CD4-positive, alpha-beta T cell (primary cell): ENCODE data around the gene ZNF513. TPM values are rescaled to one million over a fixed set of nuclear protein-coding genes. Genes with fewer than 3 reads are reported as not detected.
A peak's percentile ranks its signal among the peaks of the same experiment; 100 is the strongest.

ENCODE experiments used
- ATAC-seq: fragments of 200-7000 bp; cut with Tn5 transposase; one replicate; pipeline ENCODE4 v1.10.0; 2022; ENCODE audit warnings: mild to moderate bottlenecking; ENCODE audit not compliant: poor library complexity
- CTCF ChIA-PET: fragments of 350-600 bp; sonication (Branson Sonifier 250); formaldehyde crosslinking; loops from one replicate; lab custom pipeline; 2021; ENCODE audit warnings: antibody characterized with exemption, inconsistent platforms; lab: Charles Lee
- POLR2A ChIA-PET: fragments of 350-600 bp; sonication (Branson Sonifier 250); formaldehyde crosslinking; loops from one replicate; lab custom pipeline; 2021; ENCODE audit warnings: antibody characterized with exemption, inconsistent platforms; lab: Charles Lee
- DNase-seq, 14 experiments: peaks; one replicate each; pipeline ENCODE4 v3.0.0-alpha.2; 2013 to 2020; ENCODE audit warnings: mixed read lengths in 2 of 14
- H3K27ac ChIP-seq, 2 donors: one replicate each; pipeline versions ENCODE4 v1.5.1 to v1.7.0; 2013; ENCODE audit warnings: low read length in 2 of 2, low read depth in 1 of 2, mild to moderate bottlenecking in 1 of 2
- H3K27me3 ChIP-seq, 2 experiments: 1 replicate in 1 of 2; 2 replicates in 1 of 2; pipeline versions ENCODE4 v1.6.1 to v1.7.0; 2013; ENCODE audit warnings: low read length in 2 of 2, control low read depth in 1 of 2, mild to moderate bottlenecking in 1 of 2, moderate library complexity in 1 of 2; ENCODE audit not compliant: insufficient read depth in 2 of 2, control insufficient read depth in 1 of 2
- H3K36me3 ChIP-seq: one replicate; pipeline ENCODE4 v1.6.1; 2013; ENCODE audit warnings: low read length, control low read depth; ENCODE audit not compliant: insufficient read depth
- H3K4me1 ChIP-seq: one replicate; pipeline ENCODE4 v1.6.1; 2013; ENCODE audit warnings: low read length, control low read depth; ENCODE audit not compliant: insufficient read depth
- H3K4me3 ChIP-seq: one replicate; pipeline ENCODE4 v1.5.1; 2013; ENCODE audit warnings: mild to moderate bottlenecking, low read length, moderate library complexity
- H3K9me3 ChIP-seq, 2 experiments: 1 replicate in 1 of 2; 2 replicates in 1 of 2; pipeline versions ENCODE4 v1.6.1 to v1.7.0; 2013; ENCODE audit warnings: low read length in 2 of 2, mild to moderate bottlenecking in 2 of 2, control low read depth in 1 of 2, moderate library complexity in 1 of 2; ENCODE audit not compliant: control insufficient read depth in 1 of 2, insufficient read depth in 1 of 2
- H3K27ac Mint-ChIP-seq: one replicate; pipeline ENCODE4 v1.8.0; 2020; ENCODE audit warnings: mixed read lengths
- H3K27me3 Mint-ChIP-seq: one replicate; pipeline ENCODE4 v1.8.0; 2021; ENCODE audit warnings: mixed read lengths
- H3K36me3 Mint-ChIP-seq: one replicate; pipeline ENCODE4 v1.8.0; 2021; ENCODE audit warnings: low read depth, mixed read lengths
- H3K4me1 Mint-ChIP-seq: one replicate; pipeline ENCODE4 v1.8.0; 2021; ENCODE audit warnings: low read depth, mixed read lengths
- H3K4me3 Mint-ChIP-seq: one replicate; pipeline ENCODE4 v1.8.0; 2020; ENCODE audit warnings: mild to moderate bottlenecking, mixed read lengths
- H3K9me3 Mint-ChIP-seq: one replicate; pipeline ENCODE4 v1.8.0; 2020; ENCODE audit warnings: mixed read lengths
- intact Hi-C, 2 experiments: fragments of 100-400 bp; cut with DNase I in 1 of 2; cut with micrococcal nuclease in 1 of 2; formaldehyde crosslinking; loops; one replicate each; pipeline versions ENCODE4 v1.15.1 to v1.9.0; 2023 to 2025; cut with DNase I, micrococcal nuclease
- total RNA-seq, 174 experiments: library from RNA in 2 of 174; stranded (reverse) in 2 of 174; gene quantifications; one replicate each; pipeline ENCODE4 v1.2.3 and lab custom pipeline; 2021 to 2026
- TF ChIP-seq, protein P1 (sequence below): fragments of 200-600 bp; IDR thresholded peaks from one replicate; pipeline ENCODE4 v1.8.0; 2022; ENCODE audit warnings: antibody characterized with exemption, mild to moderate bottlenecking

Gene ZNF513
- total RNA-seq, 2 experiments from 2014 or later: 22.8 to 22.9 TPM

DNA sequence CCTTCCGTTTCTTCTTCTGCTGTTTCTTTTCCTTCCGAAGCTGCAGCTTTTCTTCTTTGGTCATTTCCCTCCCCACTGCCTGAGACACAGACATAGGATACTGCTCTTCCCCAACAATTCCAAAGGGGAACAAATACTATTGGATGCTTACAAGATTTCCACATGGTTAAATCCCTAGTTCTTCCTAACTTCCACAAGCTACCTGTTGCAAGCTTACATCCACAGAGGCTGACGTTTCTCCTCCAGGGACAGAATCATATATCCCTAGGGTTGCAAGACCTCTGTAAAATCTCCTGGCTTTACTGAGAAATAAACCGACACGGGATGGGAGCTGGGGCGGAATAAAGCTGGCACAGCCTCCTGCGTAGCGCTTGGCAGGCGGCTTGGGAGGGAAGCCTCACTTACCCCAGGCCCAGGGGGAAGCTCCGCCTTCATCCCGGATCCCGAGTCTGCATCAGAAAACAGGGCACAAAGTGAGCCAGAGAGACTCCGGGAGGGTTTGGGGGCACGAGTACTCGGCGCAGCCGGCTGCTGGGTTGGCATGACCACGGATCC is 11.0 kb downstream of the ZNF513 start:
- no peak for ATAC-seq
- Mint-ChIP-seq H3K9me3 (no peaks in the 10 kb centered on the region), H3K4me3 (peak overlapping the region; percentile 96), H3K36me3 (peaks cover 77% of the 10 kb centered on the region), H3K4me1 (peaks cover 42% of the 10 kb centered on the region), H3K27me3 (no peaks in the 10 kb centered on the region), H3K27ac (peak overlapping the region; percentile 83)
- DNase-seq: no peak
- H3K4me1 ChIP-seq: peaks cover 46% of the 10 kb centered on the region
- ChIA-PET POLR2A (interaction anchor here (0.9 to 5.9 kb wide), 6 partner anchors 11 to 59 kb away, joined by 4 to 45 read pairs (median 8); partner anchors contain the start of genes GTF3C2, MPV17, NRBP1 and PPM1G), CTCF (interaction anchor here (0.9 to 1.5 kb wide), 10 partner anchors 11 to 119 kb away, joined by 3 to 8 read pairs (median 4); partner anchors contain the start of genes NRBP1, PPM1G and ZNF513)
- intact Hi-C loops: loop anchor here (1.0 to 10.0 kb wide), 10 partner anchors 11 to 282 kb away; partner anchors contain the start of genes GTF3C2 (in 2 of the 2), IFT172 (in 2 of the 2), PPM1G (in 2 of the 2) and ATRAID (in 1 of the 2)
- H3K27ac ChIP-seq: peak overlapping the region; percentile 72 to 80
- peaks cover 58% of the 10 kb centered on the region for H3K36me3 ChIP-seq
- H3K27me3 ChIP-seq: no peaks in the 10 kb centered on the region
- H3K4me3 ChIP-seq: peak overlapping the region; percentile 71
- H3K9me3 ChIP-seq: no peaks in the 10 kb centered on the region
- TF ChIP-seq, protein P1, sequence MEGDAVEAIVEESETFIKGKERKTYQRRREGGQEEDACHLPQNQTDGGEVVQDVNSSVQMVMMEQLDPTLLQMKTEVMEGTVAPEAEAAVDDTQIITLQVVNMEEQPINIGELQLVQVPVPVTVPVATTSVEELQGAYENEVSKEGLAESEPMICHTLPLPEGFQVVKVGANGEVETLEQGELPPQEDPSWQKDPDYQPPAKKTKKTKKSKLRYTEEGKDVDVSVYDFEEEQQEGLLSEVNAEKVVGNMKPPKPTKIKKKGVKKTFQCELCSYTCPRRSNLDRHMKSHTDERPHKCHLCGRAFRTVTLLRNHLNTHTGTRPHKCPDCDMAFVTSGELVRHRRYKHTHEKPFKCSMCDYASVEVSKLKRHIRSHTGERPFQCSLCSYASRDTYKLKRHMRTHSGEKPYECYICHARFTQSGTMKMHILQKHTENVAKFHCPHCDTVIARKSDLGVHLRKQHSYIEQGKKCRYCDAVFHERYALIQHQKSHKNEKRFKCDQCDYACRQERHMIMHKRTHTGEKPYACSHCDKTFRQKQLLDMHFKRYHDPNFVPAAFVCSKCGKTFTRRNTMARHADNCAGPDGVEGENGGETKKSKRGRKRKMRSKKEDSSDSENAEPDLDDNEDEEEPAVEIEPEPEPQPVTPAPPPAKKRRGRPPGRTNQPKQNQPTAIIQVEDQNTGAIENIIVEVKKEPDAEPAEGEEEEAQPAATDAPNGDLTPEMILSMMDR: no peak

DNA sequence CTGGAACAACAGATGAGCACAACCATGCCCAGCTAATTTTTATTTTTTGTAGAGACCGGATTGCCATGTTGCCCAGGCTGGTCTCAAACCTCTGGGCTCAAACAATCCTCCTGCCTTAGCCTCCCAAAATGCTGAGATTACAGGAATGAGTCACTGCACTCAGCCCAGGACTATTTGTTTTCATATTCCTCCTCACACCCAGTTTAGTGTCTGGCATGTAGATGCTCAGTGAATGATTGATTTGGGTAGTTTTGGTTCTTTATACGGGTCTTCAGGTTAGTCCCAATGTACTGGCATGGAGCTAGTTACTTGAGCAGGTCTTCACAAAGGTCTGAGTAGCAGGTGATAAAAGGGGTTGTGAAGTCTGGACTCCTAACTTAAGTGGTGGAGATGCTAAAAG is 16.6 kb downstream of the ZNF513 start:
- Mint-ChIP-seq H3K9me3 (no peaks in the 10 kb centered on the region), H3K4me1 (peaks cover 8% of the 10 kb centered on the region), H3K27me3 (no peaks in the 10 kb centered on the region), H3K27ac (no peak overlapping the region), H3K4me3 (peak overlapping the region; percentile 15), H3K36me3 (peaks cover 46% of the 10 kb centered on the region)
- intact Hi-C loops: loop anchor here in 1 of 2 experiments (10.0 kb wide), 1 partner anchor 261 kb away; the partner anchor contains the start of genes CCDC121 and GPN1
- no peak overlapping the region for H3K27ac ChIP-seq
- no peaks in the 10 kb centered on the region for H3K27me3 ChIP-seq
- ChIA-PET POLR2A (interaction anchor here (0.6 to 1.7 kb wide), 3 partner anchors 8 to 15 kb away, joined by 3 to 4 read pairs (median 3); partner anchors contain the start of gene GTF3C2), CTCF (no interaction called here)
- H3K36me3 ChIP-seq: peaks cover 47% of the 10 kb centered on the region
- no peak overlapping the region for H3K4me3 ChIP-seq
- DNase-seq (no peak), ATAC-seq (no peak)
- peaks cover 7% of the 10 kb centered on the region for H3K4me1 ChIP-seq
- TF ChIP-seq, protein P1: no peak
- no peaks in the 10 kb centered on the region for H3K9me3 ChIP-seq

DNA sequence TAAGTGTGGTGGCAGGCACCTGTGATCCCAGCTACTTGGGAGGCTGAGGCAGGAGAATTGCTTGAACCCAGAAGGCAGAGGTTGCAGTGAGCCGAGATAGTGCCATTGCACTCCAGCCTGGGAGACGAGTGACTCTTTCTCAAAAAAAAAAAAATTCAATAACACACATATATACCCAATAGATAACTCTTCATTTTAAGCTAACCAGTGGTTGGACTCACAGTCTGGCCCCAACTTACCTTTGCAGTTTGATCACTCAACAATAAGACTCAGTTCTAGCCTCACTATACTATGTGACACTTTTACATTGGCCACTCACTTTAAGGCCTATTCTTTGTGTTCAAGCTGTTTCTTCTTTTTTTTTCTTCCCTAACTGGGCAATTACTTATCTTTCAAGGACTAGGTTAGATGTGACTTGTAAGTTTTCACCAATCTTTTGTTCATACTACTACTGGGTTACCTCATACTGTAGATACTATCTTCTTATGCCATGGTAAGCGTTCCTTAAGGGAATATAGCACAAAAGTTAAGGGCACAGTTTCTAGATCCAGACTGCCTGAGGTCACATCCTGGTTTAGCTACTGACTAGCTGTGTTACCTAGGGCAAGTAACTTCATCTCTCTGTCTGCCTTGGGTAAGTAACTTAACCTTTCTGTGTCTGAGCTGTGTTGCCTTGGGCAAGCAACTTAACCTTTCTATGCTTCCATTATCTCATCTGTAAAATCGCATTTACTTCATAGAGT is 17.7 kb downstream of the ZNF513 start:
- ChIA-PET POLR2A (interaction anchor here (1.0 kb wide), 2 partner anchors 17 to 40 kb away, joined by 3 read pairs; partner anchors contain the start of gene ZNF513), CTCF (no interaction called here)
- H3K4me1 ChIP-seq: peaks cover 6% of the 10 kb centered on the region
- Mint-ChIP-seq H3K4me1 (peaks cover 8% of the 10 kb centered on the region), H3K4me3 (no peak overlapping the region), H3K36me3 (peaks cover 36% of the 10 kb centered on the region), H3K27ac (no peak overlapping the region), H3K9me3 (no peaks in the 10 kb centered on the region), H3K27me3 (no peaks in the 10 kb centered on the region)
- H3K9me3 ChIP-seq: no peaks in the 10 kb centered on the region
- H3K27me3 ChIP-seq: no peaks in the 10 kb centered on the region
- ATAC-seq (no peak), DNase-seq (no peak)
- no peak overlapping the region for H3K27ac ChIP-seq
- intact Hi-C loops: loop anchor here in 1 of 2 experiments (10.0 kb wide), 1 partner anchor 262 kb away; the partner anchor contains the start of genes CCDC121 and GPN1
- H3K4me3 ChIP-seq: no peak overlapping the region
- H3K36me3 ChIP-seq: peaks cover 36% of the 10 kb centered on the region
- TF ChIP-seq, protein P1: no peak
